Stimulated activated CD4-positive, alpha-beta T cell treated with anti-CD3 and anti-CD28 coated beads, Interleukin-12 subunit alpha, Interleukin-12 subunit beta, amount 100 ng/mL, for 24 hours (primary cell): ENCODE measurements around the gene DNLZ.

Experiments
- DNase-seq, 2 experiments: peaks; one replicate each; pipeline ENCODE4 v3.0.0-alpha.2; 2020; ENCODE audit warnings: low read depth in 2 of 2

The DNLZ gene

DNA sequence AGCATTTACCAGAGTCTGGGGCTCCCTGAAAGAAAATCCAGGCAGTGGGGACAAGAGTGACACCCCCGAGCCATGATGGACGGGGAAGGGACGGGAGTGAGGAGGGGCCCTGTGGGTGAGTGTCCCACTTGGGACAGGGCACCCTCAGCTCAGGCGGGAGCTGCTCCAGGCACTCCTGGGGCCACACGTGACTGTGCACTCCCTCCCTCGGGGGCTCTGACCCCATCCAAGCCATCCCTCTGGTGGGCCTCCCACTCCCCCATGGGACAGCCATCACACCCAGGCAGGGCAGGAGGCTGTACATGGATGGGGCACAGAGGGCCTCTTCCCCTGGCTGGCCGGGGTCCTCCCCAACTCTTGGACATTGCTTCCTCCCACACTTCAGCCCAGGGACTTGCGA is 12.9 kb upstream of the DNLZ start:
- no peak for DNase-seq

DNA sequence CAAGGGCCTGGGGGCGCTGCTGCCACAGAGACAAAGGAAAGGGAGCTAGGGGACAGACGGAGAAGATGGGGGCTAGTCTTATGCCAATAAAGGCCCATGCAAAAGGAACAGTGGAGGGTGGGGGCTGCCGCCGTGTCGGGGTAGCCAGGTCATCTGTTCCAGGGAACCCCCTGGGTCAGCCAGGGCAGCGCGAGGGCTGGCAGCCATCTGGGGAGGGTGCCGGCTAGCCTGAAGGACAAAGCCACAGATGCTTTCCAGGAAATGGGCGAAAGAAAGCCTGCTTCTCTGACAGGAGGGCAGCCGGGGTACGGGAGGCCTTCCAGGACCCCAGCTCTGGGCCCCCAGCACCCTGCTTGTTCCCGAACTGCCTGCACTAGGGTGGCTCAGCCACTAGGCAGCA is 11.6 kb upstream of the DNLZ start:
- no peak for DNase-seq

DNA sequence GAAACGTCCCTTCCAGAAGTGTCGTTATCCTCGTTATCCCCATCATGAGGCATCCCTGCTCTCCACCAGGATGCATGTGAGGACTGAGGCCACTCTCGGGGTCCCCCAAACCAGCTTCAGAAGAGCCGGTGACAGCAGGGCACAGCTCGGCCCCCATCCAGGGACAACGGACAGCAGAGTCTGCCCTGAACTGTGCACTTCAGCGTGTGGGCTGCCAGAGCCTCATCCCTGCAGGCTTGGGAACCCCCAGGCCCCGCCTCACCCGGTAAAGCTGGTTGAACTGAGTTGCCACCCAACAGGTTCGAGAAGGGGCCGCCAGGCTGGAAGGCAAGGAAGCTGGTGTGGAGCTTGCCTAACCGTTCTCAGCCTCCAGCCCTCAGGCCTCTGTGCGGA is 10.6 kb upstream of the DNLZ start:
- DNase-seq, result no peak

DNA sequence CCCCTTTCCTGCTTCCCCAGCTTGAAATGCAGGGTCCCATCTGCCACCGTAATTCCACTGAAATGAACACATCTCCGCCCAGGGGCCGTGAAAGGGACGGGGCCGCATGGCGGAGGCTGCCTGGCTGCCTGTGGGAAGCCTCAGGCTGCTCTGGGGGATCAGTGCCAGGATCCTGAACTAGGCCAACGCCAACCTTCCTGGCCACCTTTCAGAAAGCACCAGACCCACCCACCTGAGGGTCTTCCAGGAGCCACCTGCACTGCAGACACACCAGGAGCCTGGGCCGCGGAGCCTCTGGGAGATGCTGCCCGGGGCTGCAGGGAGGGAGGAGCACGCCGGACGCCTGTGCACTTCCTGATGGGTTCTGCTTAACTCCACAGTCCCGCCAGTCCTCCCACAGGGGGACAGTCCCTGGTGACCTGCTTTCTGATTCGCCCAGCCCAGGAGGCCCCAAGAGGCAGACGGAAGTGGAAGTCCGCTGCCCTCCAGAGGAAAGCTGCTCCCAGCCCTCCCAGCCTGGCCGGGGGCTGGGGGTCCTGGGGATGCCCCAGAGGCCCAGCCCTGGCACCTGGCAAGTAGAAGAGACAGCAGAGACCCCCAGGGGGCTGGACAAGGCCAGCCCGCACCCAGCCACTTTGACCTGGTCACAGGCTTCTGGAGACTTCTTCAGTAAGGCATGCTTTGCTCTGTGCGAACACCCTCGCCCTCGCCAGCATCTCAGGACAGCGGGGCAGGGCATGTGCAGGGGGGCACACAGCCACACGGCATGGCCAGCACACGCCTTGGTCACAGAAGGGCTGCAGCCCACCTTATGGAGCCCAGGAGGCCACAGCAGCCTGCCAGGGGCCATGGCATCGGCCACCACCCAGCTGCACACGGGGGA is 10.0 kb upstream of the DNLZ start, which contains the start of gene CARD9:
Gene CARD9 (minus strand): TSS at position 370 of the 883 bp plus-strand sequence. CDS start 1,591 bp downstream, outside the sequence.
- DNase-seq, result no peak

DNA sequence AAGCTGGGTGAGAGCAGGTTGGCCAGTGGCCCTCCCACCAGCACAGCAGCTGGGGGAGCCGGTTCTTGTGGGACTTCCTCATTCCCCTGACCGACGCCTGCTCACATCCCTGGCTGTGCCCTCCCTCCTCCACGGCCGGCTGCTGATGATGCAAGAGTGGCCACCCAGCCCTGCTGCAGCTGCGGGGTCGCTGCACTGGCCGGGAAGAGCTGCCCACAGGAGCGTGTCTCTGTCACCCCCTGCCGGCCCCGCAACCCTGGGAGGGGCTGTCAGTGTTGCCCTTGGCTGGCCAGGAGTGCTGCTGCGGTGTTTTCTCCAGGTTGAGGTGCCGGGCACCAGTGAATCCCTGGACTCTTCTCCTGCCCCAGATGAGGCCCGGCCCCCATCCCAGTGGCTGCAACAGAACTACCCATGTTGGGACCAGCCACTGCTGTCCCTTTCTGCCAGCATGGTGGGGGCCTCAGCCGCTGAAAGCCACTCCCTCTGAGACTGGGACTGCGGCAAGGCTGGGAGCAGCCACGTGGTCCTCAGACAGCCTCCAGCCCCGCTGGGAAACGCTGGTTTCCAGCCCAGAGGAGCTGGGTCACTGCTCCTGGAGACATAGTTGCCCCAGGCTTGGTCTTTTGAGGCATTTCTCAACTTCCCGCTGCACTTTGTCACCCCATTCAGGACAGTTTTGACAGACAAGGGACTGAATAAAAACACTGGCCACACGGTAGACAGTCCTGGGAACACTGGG is 9.2 kb upstream of the DNLZ start:
- no peak for DNase-seq

DNA sequence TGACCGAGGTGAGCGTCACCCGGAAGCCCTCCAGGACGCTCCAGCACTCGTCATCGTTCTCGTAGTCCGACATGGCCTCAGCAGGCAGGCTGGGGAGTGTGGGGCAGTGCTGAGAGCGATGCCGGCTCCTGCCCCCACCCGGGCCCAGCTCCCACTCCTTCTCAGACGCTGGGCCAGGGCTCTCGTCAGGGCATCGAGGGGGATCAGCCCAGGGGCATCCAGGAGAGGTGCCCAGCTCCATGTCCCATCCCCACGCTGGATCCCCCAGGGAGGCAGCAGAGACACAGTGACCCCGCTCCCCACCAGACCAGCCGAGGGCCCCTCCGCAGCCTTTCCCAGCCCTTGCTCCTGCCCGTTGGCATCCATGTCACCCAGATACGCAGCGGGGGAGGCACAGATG is 8.5 kb upstream of the DNLZ start:
- no peak for DNase-seq

DNA sequence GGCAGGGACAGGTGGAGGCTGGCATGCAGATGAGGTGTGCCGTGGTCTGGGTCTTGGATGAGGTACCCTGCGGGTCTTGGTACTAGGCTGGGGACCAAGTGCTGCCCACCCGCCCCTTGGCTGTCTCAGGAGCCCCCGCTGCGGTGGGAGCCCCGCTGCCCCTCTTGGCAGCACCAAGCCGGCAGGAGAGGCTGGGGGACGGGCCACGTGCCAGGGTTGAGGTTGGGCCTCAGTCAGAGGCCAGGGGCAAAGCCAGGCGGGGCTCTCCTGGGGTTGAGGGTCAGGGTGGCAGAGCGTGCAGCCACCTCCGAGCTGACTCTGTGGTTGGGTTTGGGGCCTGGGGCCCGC is 8.0 kb upstream of the DNLZ start:
- no peak for DNase-seq

DNA sequence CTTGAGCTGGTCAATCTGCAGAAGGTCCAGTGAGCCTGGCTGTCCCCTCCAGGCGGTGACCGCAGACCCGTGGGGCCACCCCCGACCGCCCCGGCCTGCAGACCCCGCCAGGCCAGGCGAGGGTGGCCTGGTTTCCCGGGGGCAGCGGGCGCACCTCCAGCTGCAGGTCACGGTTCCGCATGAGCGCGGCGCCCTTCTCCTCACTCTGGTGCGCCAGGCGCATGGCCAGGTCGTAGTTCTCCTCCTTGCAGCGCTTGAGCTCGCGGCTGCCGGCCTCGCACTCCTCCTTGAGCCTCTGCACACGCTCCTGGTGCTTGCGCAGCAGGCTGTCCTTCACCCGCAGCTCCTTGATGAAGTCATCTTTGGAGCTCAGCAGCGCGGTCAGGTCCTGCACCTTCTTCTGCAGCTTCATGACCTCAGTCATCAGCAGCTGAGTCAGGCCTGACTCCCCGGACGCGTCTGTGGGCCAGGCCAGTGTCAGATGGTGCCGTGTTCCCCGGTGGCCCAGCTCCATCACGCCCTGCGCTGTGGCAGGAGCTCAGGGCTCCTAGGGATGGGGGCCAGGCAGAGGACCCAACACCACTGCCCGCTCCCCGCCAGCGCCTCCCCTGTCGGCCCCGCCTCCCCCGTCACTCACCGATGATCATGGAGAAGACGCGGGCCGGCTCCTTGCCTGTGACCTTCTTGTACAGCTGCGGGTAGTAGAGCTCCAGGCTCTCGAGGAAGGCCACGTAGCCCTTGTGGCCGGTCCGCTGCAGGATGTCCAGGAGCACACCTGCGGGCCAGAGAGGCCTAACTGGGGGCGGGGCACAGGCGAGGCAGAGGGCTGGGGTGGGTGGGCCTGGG is 7.4 kb upstream of the DNLZ start:
- DNase-seq, result no peak

DNA sequence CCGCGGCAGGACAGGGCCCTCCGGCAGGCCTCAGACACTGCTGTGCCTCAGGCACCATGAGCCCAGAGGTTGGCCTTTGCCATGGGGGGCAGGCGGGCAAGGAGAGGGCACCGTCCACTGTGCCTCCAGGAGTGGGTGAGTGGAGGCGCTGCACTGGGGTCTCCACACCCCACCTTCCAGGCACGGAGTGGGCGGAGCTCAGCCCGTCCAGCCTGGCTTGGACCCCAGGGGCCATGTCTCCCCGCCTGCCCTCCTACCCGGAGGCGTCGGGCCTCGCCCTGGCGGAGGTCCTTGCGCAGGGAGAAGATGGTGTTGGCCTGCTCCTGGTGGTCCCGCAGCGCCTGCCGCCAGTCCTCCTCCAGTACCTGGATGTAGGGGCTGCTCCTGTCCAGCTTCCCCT is 6.5 kb upstream of the DNLZ start:
- DNase-seq, result no peak

DNA sequence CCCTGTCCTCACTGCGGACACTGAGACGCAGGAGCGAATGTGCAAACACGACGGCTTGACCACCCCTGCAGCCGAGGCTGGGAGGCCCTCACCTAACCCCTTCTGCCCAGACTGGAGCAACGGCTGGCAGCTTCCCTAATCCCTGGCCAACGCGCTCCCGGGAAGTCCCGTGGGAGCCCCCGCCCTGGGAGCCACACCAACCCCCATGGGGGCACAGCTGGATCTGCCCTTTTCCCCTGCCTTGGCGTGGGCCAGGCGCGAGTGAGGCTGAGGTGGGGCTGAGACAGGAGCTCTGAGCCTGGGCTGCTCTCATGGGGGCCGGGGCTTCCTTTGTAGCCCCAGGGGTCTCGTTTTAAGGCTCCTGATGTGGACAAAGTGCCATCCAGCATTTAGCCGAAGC is 4.6 kb upstream of the DNLZ start:
- DNase-seq, result no peak

DNA sequence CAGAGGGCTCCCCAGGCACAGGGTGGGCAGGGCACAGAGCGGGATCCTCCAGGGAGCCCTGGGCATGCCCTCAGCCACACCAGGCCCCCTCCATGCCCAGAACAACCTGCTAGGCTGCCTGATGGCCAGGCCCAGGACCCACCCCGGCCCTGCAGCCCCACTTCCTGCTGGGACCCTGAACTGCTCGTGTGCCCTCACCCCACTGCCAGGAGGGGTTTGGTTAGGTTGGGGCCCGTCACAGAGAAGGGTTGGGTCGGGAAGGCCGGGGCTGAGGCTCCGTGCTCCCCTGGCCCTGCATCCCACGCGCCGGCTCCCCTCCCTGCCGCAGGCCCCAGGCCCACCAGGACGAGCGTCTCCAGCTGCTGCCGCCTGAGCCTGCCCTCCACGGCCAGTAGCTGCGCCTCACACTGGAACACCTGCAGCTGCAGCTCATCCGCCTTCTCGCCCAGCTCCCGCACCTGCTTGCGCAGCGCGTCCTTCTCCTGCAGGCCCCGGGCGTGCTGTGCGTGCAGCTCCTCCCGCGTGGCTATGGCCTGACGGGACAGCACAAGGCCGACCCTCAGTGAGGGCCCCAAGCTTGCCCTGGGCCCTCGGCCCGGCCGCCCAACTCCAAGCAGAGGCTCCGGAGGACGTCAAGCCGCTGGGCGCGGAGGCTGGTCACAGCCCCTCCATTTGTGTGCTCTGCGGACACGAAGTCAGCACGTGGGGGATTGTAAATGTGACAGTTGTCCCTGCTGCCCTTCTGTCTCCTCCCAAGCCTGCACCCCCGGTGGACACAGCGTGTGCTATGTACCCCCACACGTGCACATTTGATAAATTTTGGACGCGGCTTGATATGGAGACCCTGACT is 4.0 kb upstream of the DNLZ start:
- no peak for DNase-seq

DNA sequence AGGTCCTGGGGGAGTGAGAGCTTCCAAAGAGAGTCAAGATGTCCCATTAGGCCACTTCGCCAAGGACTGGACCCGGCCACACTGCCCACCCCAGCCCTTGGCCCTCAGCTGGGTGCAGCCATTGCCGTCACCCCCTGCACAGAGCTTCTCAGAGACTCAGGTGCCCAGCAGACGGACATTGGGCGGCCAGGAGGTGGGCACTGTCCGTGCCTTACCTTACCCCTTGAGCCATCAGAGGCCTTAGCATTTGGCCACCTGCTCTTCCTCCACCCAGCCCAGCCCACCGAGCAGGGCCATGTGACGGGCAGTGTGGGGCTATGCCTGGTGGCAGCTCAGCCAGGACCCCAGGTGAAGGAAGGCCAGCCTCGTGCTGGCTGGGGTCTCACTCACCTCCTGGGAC is 3.3 kb upstream of the DNLZ start:
- no peak for DNase-seq

DNA sequence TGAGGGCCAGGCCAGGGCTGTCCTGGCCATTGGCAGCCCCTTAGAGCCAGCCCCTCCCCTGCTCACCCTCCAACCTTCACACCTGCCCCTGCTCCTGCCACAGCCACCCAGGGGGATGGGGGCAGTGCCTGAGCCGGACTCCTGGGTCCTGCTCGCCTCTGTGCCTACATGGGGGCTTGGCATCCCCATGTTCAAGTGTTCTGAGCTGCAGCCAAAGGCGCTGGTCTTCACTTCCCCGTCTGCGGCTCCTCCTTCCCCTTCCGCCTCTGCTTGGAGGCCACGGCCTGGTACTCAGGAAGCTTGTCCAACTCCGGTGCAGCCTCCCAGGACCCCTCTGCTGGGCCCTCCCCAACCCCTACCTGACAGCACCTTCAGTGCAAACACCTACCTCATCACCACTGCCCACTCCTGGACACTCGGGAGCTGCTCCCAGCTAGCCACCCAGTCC is 2.3 kb upstream of the DNLZ start:
- DNase-seq, result no peak

DNA sequence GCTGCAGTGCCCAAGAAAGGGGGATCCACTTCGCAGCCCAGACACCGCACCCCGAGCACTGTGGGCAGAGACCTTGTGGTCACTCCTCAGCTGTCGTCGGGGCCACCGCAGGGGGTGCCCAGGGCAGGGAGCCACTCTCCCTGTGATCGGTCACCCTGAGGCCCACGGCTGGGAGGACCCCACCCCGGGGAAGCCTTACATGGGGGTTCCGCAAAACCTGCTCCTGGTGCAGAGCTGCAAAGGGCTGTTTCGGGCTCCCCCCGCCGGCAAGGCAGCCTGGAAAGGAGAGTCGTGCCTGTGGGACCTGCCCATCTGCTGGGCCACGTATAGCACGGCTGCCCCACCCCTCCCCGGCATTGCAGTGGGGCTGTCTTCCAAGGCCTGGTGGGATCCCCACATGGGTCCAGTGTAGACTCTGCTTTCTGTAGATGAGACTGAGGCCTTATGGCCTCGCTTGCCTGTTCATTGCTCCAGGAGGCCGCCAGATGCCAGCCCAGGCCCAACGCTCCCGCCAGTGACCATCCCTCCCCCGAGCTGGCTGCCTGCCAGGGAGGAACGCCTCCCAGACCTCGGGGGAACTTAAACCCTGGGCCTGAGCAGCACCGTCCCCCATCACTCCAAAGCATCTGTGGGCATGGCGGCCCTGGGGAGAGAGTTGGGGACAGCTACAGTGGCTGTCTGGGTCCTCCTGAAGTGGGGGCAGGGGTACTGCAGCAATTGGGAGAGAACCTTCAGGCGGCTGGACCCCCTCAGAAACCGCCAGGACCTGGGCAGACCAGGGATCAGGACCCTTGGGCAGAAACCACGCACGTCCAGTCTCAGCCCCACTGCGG is 1.6 kb upstream of the DNLZ start:
- DNase-seq, result no peak

DNA sequence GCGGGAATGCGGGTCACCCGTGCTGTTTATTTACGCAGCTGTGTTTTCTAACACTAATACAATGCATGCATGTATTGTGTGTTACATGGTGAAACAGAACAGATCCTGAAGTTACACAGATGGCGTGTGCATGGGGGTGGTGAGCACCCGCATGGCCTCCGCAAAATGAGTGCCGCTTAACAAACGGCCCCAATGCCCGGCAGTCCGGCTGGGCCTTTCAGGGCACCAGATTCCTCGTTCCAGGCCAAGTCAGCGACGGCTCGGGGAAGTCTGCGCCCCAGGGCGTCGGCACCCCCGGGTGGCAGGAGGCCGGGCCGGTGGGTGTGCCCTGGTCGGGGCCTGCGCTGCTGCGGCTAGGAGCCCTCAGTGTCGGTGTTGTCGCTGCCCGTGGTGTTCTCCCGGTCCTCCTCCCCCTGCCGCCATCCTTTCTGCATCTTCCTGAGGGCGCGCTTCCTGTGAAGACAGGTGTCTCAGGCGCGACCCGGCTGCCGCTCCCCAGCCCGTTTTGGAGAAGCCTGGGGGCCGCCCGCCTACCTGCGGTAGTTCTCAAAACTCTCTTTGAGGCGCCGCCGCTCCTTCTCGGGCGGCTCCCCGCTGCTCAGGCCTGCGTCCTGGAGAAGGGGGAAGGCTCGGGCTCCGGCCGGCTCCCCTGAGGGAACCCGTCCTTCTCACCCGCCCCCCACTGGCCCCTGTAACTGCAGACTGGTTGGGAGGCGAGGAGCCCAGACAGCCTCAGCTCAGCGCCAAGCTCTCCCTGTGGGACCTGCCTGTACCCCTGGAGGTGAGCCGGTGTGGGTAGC is 605 bp upstream of the DNLZ start:
- DNase-seq, result no peak

DNA sequence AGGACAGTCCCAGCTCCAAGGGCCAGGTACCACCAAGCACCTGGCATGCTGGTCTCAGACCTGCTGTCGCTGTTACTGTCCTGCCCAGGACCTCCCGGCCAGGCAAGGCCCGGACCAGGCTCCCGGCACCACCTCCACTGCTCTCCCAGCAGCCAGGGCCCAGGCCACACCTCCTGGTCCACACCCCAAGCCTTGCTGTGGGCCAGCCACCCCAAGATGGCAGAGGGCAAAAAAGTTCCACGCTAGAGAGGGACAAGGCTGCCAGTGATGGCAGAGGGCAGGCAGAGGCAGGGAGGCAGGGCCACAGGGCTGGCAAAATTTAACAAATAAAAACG is 1.1 kb downstream of the DNLZ start:
- no peak for DNase-seq

DNA sequence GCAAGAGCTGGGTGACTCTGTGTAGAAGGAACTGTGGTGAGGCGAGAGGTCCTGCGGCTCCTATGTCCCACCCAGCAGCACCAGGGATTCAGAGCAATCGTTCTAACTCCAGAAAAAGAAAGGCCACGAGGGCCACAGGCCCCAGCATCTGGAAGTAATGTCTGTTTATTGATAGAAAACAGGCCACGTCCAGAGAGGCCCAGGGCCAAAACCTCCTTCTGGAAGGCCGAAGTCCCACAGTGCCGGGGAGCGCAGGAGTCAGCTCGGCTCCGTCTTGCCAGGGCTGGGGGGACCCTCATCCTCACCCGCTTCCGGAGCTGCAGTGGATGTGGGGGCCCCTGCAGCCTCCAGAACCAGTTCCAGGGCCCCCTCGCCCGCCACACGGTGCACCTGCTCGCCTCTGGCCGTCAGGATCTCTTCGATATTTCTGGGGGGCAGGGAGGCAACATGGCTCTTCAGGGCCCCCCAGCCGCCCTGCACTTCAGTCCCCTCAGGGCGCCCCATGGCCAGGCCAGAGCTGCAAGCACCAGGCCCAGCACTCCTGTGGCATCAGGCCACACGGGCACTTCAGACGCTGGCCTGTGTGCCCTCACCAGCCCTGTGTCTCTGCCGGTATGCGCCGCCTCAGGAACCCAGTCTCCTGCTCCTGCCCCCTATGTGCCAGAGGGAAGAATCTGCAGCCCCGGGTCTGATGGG is 1.6 kb downstream of the DNLZ start:
- DNase-seq, result no peak

DNA sequence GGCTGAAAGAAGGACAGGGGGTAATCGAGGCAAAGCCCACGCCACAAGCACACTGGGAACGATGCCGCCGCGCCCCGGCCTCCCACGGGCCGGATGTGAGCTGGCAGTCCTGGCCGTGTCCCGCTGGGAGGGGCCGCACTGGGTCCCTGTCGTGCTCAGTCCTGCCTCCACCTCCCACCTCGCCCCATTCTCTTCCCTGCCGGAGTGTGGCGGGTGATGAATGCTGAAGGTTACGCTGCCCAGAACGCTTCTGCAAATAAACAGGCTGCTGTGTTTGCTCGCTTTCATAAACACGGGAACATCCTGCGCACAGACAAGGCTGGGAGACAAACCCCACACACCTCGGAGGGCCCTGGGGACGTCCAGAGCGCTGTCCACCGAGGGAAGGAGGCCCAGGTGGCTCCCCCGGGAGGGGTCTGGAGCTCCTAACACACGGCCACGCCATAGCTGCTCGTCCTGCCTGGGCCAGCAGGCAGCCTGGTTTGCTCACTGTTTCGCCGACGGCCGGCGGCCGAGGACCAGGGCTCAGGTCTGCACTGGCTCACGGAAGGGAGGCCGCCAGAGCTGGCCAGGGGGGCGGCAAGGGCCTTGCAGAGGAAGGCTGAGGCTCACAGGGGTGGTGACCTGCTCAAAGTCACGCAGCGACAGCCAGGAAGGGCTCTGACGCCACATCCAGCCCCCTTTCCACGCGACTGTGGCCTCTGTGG is 2.3 kb downstream of the DNLZ start:
- no peak for DNase-seq
